Stimulated activated CD8-positive, alpha-beta memory T cell treated with anti-CD3 and anti-CD28 coated beads, Interleukin-12 subunit alpha, Interleukin-12 subunit beta, amount 100 ng/mL, for 4 hours (primary cell): ENCODE results near the gene MYH16.
"Not testable (repeated sequence)": the region's sequence is repeated elsewhere in the genome, so short reads cannot be mapped to it uniquely, and the experiment has no call there.

Source experiments
- DNase-seq: peaks from one replicate; pipeline ENCODE4 v3.0.0-alpha.2; 2020; ENCODE audit warnings: low read depth

The MYH16 gene

GRCh38 chr7:99355098-99355497 lies 82.5 kb downstream of the MYH16 start:
- no peak for DNase-seq

GRCh38 chr7:99357701-99358490 lies 85.3 kb downstream of the MYH16 start:
- DNase-seq = no peak

- DNase-seq = not testable (repeated sequence)
These were observed 85.9 kb downstream of the MYH16 start for GRCh38 chr7:99358521-99358920.

GRCh38 chr7:99359465-99360154 lies 87.0 kb downstream of the MYH16 start:
- DNase-seq = no peak
